ENCODE measurements around the gene CCDC69.
"Not testable (repeated sequence)": the region's sequence is repeated elsewhere in the genome, so short reads cannot be mapped to it uniquely, and the experiment has no call there.

CCDC69 gene

DNA sequence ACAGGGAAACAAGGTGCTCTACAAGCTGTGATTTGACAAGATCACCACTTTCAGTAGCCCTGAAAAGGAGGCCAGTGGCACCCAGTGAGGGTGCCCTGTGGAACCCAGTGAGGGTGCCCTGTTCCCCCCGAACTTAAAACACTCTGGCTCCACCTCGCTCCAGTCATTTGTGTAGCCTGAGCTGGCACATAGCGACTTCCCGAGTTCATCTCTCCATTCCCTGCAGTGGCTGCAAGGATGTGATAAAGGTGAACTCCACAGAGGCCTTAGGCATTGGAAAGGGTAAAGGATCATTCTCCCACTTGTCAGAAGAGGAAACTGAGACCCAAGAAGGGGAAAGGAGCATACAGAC is 44.4 kb downstream of the CCDC69 start:
- Histone ChIP-seq H3K27ac (ENCODE audit: low read length, poor library complexity, severe bottlenecking) (no peak overlapping the region), H2AFZ (ENCODE audit: low read depth, low read length) (no peak overlapping the region), H3K4ac (ENCODE audit: low read depth in 1 of 2, low read length in 2 of 2) (no peak overlapping the region), H3K14ac (ENCODE audit: low read length in 2 of 2) (no peak overlapping the region), H4K91ac (ENCODE audit: low read length) (no peak overlapping the region), H3K4me3 (ENCODE audit: insufficient read depth in 1 of 2, low read depth in 1 of 2, low read length in 2 of 2) (no peak overlapping the region), H3K23ac (ENCODE audit: low read length in 2 of 2) (no peak overlapping the region), H2BK12ac (ENCODE audit: low read length in 2 of 2) (no peak overlapping the region), H3K36me3 (ENCODE audit: control insufficient read depth in 1 of 2, insufficient read depth in 2 of 2, low read depth in 1 of 2, low read length in 2 of 2) (no peaks in the 10 kb centered on the region), H2AK5ac (ENCODE audit: low read length, severe bottlenecking) (no peak overlapping the region), H3K79me1 (replicated peaks; ENCODE audit: low read length, poor library complexity, severe bottlenecking) (no peaks in the 10 kb centered on the region), H2BK120ac (ENCODE audit: low read depth, low read length) (no peak overlapping the region), H2BK15ac (ENCODE audit: low read depth, poor library complexity, severe bottlenecking) (no peak overlapping the region), H3K18ac (ENCODE audit: low read depth in 1 of 2, low read length in 2 of 2) (no peak overlapping the region), H3K9ac (ENCODE audit: low read length) (no peak overlapping the region), H3K9me3 (ENCODE audit: control insufficient read depth, low read length) (no peaks in the 10 kb centered on the region), H2BK5ac (ENCODE audit: low read depth, low read length, poor library complexity, severe bottlenecking) (no peak overlapping the region), H3K4me1 (ENCODE audit: control insufficient read depth, insufficient read depth, low read depth, low read length) (no peaks in the 10 kb centered on the region), H3K4me2 (ENCODE audit: low read length, poor library complexity, severe bottlenecking) (no peak overlapping the region), H4K8ac (ENCODE audit: low read length) (no peak overlapping the region), H3K27me3 (ENCODE audit: control insufficient read depth in 1 of 2, insufficient read depth in 1 of 2, low read length in 2 of 2) (peaks cover 0 to 15% of the 10 kb centered on the region in 2 experiments)
- 98% methylated on average over 4 of the region's 4 CpGs for WGBS
- DNase-seq = no peak

DNA sequence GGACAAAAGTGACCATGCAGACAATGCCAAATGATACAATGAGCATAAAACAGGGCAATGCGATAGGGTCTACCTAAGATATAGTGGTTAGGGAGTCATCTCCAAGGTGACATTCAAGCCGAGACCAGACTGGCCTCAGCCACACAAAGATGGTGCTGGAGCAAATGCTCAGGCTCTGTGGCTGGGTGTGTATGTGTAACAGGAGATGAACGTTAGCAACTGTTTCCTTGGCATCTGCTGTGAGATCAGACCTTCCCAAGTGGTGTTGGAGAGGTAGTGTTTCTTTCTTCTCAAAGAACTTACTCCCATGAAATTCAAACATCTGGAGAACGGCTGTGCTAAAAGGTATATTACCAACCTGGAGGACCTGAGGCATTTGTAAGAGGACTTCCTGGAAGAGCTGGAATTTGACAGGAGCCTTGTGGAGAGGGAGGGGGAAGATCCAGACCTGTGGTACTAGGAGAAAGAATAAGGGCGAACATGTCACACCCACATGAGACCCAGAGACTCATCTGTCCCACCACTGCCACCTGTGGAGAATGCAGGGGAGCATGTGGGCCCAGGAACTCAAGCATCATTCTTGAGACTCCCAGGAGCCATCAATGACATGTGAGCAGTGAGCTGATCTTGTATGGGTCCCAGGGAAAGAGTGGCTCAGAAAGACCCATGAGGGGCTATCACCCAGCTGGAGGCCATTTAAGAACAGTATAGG is 45.0 kb downstream of the CCDC69 start:
- Histone ChIP-seq H3K4me3 (ENCODE audit: insufficient read depth in 1 of 2, low read depth in 1 of 2, low read length in 2 of 2) (no peak overlapping the region), H2AK5ac (ENCODE audit: low read length, severe bottlenecking) (no peak overlapping the region), H3K79me1 (replicated peaks; ENCODE audit: low read length, poor library complexity, severe bottlenecking) (no peaks in the 10 kb centered on the region), H3K4me2 (ENCODE audit: low read length, poor library complexity, severe bottlenecking) (no peak overlapping the region), H4K91ac (ENCODE audit: low read length) (no peak overlapping the region), H2AFZ (ENCODE audit: low read depth, low read length) (no peak overlapping the region), H3K14ac (ENCODE audit: low read length in 2 of 2) (no peak overlapping the region), H2BK5ac (ENCODE audit: low read depth, low read length, poor library complexity, severe bottlenecking) (no peak overlapping the region), H2BK12ac (ENCODE audit: low read length in 2 of 2) (no peak overlapping the region), H3K36me3 (ENCODE audit: control insufficient read depth in 1 of 2, insufficient read depth in 2 of 2, low read depth in 1 of 2, low read length in 2 of 2) (no peaks in the 10 kb centered on the region), H3K9ac (ENCODE audit: low read length) (no peak overlapping the region), H3K27me3 (ENCODE audit: control insufficient read depth in 1 of 2, insufficient read depth in 1 of 2, low read length in 2 of 2) (peaks cover 0 to 15% of the 10 kb centered on the region in 2 experiments), H3K9me3 (ENCODE audit: control insufficient read depth, low read length) (no peaks in the 10 kb centered on the region), H3K18ac (ENCODE audit: low read depth in 1 of 2, low read length in 2 of 2) (no peak overlapping the region), H2BK120ac (ENCODE audit: low read depth, low read length) (no peak overlapping the region), H4K8ac (ENCODE audit: low read length) (no peak overlapping the region), H3K27ac (ENCODE audit: low read length, poor library complexity, severe bottlenecking) (no peak overlapping the region), H3K4ac (ENCODE audit: low read depth in 1 of 2, low read length in 2 of 2) (no peak overlapping the region), H3K23ac (ENCODE audit: low read length in 2 of 2) (no peak overlapping the region), H2BK15ac (ENCODE audit: low read depth, poor library complexity, severe bottlenecking) (no peak overlapping the region), H3K4me1 (ENCODE audit: control insufficient read depth, insufficient read depth, low read depth, low read length) (no peaks in the 10 kb centered on the region)
- no peak for DNase-seq
- WGBS = 99% methylated on average over 4 of the region's 5 CpGs

DNA sequence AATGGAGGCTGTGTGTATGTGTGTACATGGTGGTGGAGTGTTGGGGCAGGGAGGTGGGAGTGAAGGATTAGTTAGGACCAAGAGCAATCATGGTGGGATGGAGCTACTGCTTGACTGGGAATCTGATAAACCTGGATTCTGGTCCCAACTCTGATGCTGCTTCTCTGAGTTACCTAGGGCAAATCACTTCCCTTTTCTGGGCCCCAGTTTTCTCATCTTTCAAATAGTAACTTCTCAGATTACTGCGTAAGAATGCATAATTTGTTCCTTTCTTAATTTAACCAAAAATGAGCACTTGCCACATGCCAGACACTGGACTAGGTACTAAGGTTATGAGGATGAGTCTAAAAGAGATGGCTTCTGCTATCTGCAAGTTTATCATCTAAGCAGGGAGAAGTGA is 45.5 kb downstream of the CCDC69 start:
- H4K8ac ChIP-seq (ENCODE audit: low read length) = no peak overlapping the region
- no peak overlapping the region for H3K9ac ChIP-seq (ENCODE audit: low read length)
- no peak overlapping the region for H3K4me2 ChIP-seq (ENCODE audit: low read length, poor library complexity, severe bottlenecking)
- no peak overlapping the region for H2BK12ac ChIP-seq (ENCODE audit: low read length in 2 of 2)
- H4K91ac ChIP-seq (ENCODE audit: low read length) = no peak overlapping the region
- no peak overlapping the region for H3K14ac ChIP-seq (ENCODE audit: low read length in 2 of 2)
- no peak overlapping the region for H2BK120ac ChIP-seq (ENCODE audit: low read depth, low read length)
- H3K79me1 ChIP-seq (replicated peaks; ENCODE audit: low read length, poor library complexity, severe bottlenecking) = no peaks in the 10 kb centered on the region
- H3K27ac ChIP-seq (ENCODE audit: low read length, poor library complexity, severe bottlenecking) = no peak overlapping the region
- H3K27me3 ChIP-seq (ENCODE audit: control insufficient read depth in 1 of 2, insufficient read depth in 1 of 2, low read length in 2 of 2) = peaks cover 0 to 15% of the 10 kb centered on the region in 2 experiments
- DNase-seq = no peak
- no peak overlapping the region for H3K4me3 ChIP-seq (ENCODE audit: insufficient read depth in 1 of 2, low read depth in 1 of 2, low read length in 2 of 2)
- no peak overlapping the region for H2AFZ ChIP-seq (ENCODE audit: low read depth, low read length)
- no peak overlapping the region for H2BK5ac ChIP-seq (ENCODE audit: low read depth, low read length, poor library complexity, severe bottlenecking)
- no peaks in the 10 kb centered on the region for H3K9me3 ChIP-seq (ENCODE audit: control insufficient read depth, low read length)
- no peak overlapping the region for H3K18ac ChIP-seq (ENCODE audit: low read depth in 1 of 2, low read length in 2 of 2)
- H3K4me1 ChIP-seq (ENCODE audit: control insufficient read depth, insufficient read depth, low read depth, low read length) = no peaks in the 10 kb centered on the region
- no peak overlapping the region for H2BK15ac ChIP-seq (ENCODE audit: low read depth, poor library complexity, severe bottlenecking)
- no peak overlapping the region for H3K23ac ChIP-seq (ENCODE audit: low read length in 2 of 2)
- no peak overlapping the region for H2AK5ac ChIP-seq (ENCODE audit: low read length, severe bottlenecking)
- WGBS = 100% methylated on average over 1 of the region's 1 CpG
- H3K4ac ChIP-seq (ENCODE audit: low read depth in 1 of 2, low read length in 2 of 2) = no peak overlapping the region
- H3K36me3 ChIP-seq (ENCODE audit: control insufficient read depth in 1 of 2, insufficient read depth in 2 of 2, low read depth in 1 of 2, low read length in 2 of 2) = no peaks in the 10 kb centered on the region

DNA sequence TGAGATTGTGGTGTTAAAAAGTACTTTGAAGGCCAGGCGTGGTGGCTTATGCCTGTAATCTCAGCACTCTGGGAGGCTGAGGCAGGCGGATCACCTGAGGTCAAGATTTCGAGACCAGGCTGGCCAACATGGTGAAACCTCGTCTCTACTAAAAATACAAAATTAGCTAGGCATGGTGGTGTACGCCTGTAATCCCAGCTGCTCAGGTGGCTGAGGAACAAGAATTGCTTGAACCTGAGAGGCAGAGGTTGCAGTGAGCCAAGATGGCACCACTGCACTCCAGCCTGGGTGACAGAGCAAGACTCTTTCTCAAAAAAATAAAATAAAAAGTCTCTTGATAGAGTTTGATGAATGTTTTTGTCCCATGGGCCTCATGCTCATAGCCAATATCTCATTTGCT is 47.6 kb downstream of the CCDC69 start:
- not testable (repeated sequence) for H3K9ac ChIP-seq (ENCODE audit: low read length); H2BK120ac ChIP-seq (ENCODE audit: low read depth, low read length); H2AK5ac ChIP-seq (ENCODE audit: low read length, severe bottlenecking); H3K23ac ChIP-seq (ENCODE audit: low read length in 2 of 2); H2AFZ ChIP-seq (ENCODE audit: low read depth, low read length); H3K4me2 ChIP-seq (ENCODE audit: low read length, poor library complexity, severe bottlenecking); H3K36me3 ChIP-seq (ENCODE audit: control insufficient read depth in 1 of 2, insufficient read depth in 2 of 2, low read depth in 1 of 2, low read length in 2 of 2); DNase-seq; H4K8ac ChIP-seq (ENCODE audit: low read length); H2BK12ac ChIP-seq (ENCODE audit: low read length in 2 of 2); H3K27ac ChIP-seq (ENCODE audit: low read length, poor library complexity, severe bottlenecking); H3K4me3 ChIP-seq (ENCODE audit: insufficient read depth in 1 of 2, low read depth in 1 of 2, low read length in 2 of 2); H3K14ac ChIP-seq (ENCODE audit: low read length in 2 of 2); H3K79me1 ChIP-seq (replicated peaks; ENCODE audit: low read length, poor library complexity, severe bottlenecking); H4K91ac ChIP-seq (ENCODE audit: low read length); H2BK5ac ChIP-seq (ENCODE audit: low read depth, low read length, poor library complexity, severe bottlenecking); H3K18ac ChIP-seq (ENCODE audit: low read depth in 1 of 2, low read length in 2 of 2); H2BK15ac ChIP-seq (ENCODE audit: low read depth, poor library complexity, severe bottlenecking); H3K9me3 ChIP-seq (ENCODE audit: control insufficient read depth, low read length); H3K4me1 ChIP-seq (ENCODE audit: control insufficient read depth, insufficient read depth, low read depth, low read length); H3K4ac ChIP-seq (ENCODE audit: low read depth in 1 of 2, low read length in 2 of 2)
- peaks cover 0 to 15% of the 10 kb centered on the region in 2 experiments for H3K27me3 ChIP-seq (ENCODE audit: control insufficient read depth in 1 of 2, insufficient read depth in 1 of 2, low read length in 2 of 2)
- WGBS = 76% methylated on average over 5 of the region's 5 CpGs
